HG03097 (cell line): ENCODE data around the gene CYP26B1.

Source experiments
- ATAC-seq: cut with Tn5 transposase; IDR thresholded peaks from one replicate; pipeline ENCODE4 v1.9.1; 2021; ENCODE audit not compliant: unreplicated experiment, low FRiP score

Gene CYP26B1

DNA sequence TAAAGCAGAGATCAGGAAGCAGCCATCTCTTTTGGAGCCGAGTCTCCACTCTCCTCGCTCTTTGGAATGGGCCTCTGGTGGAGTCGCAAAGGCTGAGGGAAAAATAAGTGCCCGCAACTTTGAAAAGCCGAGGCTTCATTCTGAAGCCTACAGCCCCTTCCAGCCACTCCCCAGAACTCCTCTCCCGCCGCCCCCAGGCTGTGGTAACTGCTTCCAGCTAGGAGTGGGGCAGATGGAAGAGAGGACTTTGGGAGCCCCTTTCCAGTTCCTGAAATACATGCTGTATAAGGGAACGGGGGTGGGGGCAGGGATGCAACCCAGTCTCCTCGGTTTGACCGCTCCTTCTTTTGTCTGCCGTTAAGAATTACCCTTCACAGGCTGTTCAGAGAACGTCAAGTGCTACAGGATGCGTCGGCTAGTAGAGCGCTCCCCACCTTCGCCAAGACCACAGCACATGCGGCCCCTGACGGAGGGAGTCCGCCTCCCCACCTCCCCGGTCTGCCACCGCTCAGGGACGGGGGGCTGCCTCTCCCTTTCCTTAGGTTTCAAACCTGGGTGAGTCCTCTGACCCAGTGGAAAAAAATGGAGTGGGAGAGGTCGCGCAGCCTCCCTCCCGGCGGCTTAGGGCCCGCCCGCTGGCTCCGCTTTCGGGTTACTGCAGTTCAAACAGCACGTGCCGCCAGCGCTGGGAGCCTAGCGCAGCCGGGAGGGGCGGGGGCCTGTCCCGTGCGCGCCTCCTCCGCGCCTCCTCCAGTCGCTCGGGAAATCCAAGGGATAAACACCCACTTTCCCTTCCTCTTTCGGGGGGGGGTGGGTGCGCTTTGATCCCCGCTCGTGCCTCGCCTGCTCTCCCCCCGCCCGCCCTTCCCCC, 4.9 kb downstream of the CYP26B1 start:
- no peak for ATAC-seq

DNA sequence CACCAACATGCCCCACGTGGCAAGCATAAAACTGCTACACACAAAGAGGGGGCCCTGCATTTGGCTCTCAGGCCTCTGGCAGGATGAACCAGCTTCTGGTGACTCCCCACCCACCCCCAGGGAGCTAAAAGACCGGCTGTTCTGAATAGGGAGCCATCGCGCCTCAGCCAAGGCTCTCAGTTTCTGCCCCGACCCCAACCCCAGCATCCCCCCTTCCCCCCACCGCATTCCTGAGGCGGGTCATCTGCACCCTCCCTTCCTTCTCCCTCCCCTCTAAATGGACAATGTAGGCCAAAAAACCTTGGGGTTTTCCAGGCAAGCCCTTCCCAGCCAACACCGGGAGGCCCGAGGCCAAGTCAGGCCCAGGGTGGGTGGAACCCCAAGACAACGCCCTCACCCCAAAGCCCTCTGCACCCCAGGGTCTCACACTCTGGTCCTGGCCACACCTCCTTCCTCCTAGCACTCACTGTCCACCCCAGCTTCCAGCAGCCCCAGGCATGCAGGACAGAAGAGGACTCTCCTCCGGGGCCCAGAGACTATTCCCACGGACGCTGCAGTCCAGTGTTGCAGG, 5.7 kb downstream of the CYP26B1 start:
- ATAC-seq: no peak

DNA sequence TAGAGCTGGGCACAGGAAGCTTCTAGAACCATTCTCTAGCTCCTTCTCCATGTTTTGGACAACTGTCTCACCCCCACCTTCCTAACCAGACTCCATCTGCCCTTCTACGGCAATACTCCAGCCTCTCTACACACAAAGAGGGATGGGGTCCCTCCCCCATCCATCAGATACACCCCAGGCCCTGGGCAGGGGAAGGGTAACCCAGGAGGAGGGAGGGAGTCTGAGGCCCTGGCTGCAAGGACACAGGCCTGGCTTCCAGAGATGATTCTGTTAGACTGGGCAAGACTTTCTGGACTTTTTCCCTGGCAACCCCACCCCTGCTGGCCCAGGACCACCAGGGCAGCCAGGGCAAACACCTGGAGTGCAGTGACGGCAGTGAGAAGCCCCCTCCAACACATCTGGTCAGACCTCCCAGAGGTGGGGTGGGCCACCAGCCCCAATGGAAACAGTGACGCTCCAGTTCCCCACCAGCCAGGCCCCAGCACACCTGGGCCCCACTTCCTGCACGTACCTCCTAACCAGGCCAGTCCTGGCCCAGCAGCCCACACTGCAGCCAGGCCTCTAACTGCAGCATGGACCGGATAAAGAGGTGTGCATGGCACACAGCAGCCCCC, 6.5 kb downstream of the CYP26B1 start:
- ATAC-seq: no peak

DNA sequence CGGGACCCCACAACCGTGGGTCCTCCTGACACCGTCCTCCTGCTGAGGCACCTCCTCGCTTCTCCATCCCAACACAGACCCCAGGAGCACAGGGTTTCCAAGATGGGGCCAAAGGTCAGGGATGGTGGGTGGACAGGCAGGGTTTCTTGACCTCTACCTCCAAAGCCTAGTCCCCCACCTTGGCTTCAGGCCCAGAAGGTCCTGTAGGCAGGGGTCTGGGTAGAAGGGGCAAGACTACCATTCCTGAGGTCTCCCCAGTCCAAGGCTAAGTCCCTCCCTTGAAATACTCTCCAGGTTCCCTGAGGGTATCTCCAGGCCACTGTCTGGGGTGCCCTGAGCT, 7.1 kb downstream of the CYP26B1 start:
- ATAC-seq: no peak

DNA sequence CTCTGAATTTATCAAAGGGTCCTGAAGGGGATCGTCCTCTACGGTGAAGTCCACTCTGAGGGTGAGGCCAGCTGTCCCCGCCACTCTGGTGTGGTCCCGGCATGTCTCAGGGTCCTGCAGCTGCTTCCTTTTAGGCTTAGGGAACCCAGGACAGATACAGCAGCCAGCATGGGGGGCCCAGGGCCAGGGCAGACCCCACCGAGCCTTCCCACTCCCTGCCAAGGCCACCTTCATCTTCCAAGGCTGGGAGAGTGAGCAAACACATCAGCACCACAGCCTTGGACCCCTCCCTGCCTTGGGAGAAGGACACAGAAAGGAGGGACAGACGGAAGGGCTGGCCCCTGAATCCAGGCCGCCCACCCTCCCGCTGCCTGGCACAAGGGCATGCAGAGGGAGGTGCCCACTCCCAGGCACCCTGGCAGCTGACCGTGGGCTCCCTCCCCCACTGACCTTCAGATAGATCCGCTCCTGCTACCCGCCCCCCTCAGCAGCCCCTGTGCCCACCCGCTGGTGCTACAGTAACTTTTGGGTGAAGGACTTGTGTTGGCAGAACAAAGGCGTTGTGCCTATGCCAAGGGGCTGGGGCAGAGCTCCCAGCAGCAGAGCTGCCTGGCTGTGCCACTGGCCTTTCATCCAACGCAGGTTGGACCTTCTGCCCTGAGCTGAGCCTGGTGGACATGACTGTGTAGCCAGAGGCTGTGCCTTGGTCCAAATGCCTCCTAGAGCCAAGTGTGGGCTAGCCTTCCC, 7.6 kb downstream of the CYP26B1 start:
- no peak for ATAC-seq

DNA sequence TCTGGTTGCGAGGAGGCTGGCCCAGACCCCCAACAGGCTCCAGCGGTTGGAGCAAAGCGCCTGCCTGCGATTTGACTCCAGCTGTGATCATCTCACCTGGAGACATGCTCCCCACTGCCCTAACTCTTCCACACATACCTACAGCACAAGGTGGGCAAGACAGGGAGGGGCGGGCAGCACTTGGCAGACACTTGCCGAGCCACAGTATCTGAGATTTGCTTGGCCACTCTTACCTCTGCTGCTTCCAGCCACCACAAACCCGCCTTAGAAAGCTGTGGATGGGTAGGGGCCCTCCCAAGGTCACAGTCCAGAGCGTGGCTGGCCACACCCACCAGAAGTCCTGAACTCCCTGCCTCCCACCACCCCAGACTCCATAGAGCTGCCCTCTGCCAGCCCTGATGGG, 8.2 kb downstream of the CYP26B1 start:
- no peak for ATAC-seq

DNA sequence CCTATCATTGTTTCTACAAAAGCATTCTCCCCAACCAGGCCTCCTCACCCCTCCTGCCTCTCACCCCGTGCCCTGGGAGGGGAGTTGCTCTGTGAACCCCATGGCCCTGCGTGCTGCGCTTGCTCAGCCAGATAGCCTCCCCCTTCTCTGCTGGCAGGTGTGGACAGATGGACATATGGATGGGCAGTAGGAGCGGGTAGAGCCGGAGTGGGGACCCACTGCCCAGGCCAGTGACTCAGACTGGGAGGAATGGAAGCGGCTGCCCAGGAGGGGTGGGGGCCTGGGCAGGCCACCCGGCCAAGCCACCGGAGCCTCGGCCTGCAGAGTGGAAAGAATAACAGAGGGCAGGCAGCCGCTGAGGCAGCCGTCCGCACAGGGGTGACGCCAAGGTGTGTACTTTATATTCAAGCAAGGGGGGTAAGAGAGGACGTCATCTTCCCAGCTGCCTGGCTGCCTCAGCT, 8.7 kb downstream of the CYP26B1 start:
- ATAC-seq: no peak

DNA sequence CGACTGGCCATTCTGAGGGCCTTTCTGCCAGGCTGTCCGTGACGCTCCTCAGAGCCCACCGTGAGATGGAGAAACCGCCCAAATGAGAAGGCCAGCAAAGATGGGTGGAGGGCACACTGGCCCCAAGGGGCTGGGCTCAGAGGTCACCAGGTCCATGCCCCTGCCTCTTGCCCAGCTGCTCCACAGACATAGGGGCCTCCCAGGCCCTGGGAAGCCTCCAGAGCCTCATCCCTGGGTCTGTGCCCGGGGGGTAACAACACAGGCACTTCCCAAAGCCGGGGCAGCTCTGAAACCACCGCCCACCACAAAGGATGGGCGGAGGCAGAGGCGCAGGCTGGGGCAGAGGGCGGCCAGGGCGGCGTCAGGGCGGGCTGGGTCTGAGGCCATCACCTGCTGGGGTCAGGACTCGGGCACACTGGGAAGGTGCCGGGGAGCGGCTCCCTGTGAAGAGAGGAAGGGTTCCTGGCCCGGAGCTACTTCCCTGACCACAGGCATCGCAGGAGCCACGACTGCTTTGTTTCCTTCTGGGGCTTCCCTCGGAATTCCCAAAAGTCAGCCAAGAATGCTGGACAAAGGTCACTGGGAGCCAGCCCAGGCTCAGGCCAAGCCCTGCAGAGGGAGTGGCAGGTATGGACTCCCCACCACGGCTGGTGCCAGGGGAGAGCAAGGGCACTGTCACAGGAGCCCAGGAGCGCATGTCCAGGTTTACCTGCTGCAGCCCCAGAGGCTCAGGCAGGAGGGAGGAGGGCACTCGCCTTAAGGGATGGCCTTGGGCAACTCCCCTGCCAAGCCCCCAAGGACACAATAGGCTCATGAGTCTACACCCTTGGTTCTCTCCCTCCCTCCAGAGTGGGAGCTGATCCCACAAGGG, 9.4 kb downstream of the CYP26B1 start:
- ATAC-seq: no peak

DNA sequence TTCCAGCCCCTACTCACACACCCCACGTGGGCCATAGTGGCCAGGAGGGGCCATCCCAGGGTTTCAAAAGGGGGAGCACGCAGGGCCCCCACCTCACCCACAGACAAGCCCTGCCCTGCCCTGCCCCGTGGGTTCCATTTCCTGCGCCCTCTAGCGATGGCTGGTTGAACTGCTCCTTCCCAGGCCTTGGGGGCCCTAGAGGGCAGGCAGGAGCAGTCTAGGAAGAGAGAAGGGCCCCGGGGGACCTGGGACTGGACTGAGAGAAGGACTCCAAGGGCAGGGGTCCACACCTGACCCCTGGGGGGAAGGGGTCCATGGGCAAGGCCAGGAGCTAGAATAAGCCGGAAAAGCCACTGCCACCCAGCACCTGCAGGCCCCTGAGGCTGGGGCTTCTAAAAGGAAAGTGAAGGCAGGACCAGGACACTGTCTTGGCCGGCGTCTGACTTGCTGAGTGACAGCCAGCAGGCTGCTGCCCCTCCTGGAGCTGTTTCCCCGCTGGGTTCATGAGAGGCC, 10.1 kb downstream of the CYP26B1 start:
- ATAC-seq: peak; percentile 75

DNA sequence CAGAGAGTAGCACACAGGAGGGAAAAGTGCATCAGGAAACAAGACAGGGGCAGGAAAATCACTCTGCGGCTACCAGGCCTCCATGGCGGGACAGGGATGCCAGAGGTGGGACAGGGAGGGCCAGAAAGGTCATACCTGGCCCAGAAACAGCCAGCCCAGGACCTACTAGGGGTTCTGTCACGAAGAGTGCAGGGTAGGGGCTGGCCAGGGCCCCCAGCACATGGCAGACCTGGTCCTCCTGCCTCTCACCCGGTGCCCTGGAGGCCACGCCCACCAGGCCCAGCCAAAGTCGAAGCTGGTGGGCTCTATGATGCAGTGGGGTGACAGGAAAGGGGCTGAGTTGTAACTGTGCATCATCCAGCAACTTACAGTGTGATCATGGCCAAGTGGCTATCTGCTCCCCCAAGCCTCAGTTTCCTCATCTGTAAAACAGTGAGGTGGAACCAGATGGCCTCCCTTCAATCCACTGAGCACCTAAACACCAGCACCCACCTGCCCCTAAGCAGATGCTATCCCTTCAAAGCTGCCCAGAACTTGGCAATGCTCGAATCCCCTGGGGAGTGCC, 10.6 kb downstream of the CYP26B1 start:
- peak; percentile 13 for ATAC-seq

DNA sequence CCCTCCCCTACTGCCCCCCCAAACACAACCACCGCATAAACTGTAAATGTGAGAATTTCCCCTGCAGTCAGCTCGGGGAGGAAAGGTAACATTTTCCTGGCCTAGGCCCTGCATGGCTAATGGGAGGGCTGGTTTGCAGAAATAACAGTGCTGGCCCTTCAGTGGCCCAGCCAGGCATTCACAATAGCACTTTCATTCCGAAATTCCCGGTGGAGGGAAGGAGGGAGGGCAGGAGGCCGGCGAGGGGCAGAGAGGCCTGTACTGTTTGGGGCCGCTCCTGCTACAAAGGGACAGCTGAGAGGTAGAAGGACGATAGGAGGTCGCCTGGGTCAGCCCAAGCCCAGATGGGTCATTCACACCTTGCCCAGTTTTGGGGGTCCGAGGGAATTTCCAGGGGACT, 11.3 kb downstream of the CYP26B1 start:
- ATAC-seq: no peak

DNA sequence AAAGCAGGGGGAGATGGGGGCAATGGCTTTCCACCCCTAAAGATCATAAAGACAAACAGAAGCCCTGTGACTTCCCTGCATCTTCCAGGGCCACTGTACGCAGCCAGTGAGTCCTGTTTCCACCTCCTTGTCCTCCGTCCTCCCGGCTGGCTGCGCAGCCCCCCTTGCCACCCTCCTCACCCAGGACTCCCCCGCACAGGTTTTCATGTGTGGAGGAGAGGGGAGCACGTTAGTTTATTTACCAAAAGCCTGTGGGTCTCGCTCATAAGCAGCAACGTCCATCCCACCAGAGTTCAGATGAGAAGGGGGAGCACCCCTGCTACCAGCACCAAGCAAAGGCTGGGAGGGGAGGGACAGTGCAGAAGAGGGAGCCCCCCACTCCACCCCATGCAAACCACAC, 11.7 kb downstream of the CYP26B1 start:
- no peak for ATAC-seq

DNA sequence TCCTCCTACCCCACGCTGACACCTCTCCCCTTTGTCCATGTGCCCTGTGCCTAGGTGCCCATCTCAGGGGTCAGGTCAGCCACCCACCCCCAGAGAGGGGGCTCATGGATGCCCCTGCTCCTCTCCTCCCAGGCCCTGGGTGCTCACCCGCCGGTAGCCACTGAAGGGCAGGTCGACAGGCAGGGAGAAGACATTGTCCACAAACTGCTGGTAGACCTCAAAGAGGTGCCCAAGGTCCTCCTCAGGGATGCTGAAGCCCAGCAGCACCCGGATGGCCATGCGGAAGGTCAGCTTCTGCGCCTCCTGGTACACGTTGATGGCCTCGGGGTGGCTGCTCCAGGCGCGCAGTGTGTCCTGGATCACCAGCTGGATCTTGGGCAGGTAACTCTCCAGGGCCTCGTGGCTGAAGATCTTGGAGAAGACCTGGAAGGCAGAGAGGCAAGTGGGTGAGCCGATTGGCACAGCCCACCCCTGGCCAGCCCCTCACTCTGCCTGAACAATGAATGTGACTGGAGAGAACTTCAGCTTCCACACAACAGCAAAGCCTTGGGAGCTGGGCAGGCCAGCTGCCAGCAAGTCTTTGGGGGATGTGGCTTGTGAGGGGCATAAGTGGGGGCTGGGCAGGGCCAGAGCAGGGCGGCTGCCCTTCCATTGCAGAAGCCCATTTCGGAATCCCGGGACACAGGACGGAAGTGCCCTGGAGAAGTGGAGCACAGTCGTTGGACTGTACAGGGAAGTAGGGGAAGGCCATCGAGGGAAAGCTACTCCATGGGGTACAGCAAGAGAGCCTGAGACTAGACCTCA, 12.5 kb downstream of the CYP26B1 start:
- ATAC-seq: no peak

DNA sequence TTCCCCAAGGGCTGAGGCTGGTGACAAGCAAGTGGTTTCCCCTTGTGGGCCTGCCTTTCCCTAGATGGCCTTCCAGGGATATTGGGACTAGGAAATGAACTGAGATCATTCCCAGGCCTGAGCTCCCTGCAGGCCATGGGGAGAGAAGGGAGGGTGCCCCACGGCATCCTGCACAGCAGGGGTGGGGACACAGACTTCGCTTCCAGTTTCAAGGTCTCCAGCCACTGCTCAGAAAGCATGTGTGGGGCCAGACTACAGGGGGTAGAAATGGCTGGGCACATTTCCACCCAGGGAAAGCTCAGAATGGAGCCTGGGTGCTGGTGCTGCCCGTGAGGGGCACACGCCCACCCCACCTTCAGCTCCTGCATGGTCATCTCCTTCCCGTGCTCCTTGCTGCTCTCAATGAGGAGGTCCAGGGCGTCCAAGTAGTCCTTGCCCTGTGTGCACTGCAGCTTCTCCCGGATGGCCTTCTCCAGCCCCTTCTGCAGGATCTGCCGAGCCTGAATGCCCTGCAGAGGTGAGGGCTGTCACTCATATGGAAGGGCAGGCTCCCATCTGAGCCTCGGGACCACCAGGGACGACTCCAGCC, 13.2 kb downstream of the CYP26B1 start:
- no peak for ATAC-seq

DNA sequence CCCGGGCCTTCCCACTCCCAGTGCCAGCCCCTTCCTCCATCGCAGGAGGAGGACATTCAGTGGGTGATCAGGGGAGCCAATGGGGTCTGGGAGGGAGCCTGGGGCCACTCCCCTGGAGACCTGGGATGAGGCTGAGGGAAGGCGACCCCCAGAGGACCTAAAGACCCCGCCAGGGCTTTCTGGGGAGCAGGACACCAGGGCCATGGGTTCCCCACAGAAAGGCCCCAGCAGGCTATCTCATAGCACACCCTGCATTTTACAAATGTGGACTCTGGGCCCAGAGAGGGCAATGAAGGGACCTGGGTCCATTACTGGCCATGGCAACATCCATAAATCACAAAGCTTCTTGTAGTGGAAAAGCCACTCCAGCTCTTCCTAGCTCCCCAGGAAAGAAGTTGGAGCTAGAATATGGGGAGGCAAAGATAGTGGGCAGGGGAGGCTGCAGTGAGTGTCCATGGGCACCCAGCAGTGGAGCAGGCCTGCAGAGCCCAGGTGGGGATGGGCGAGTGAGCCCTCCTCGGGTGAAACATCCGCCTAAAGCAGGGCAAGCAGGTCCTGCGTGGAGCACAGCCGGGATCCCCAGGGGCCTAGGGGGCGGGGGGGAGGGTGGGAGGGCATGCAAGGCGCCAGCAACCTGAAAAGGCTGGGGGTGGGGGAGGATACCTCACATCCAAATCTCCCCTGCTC, 13.8 kb downstream of the CYP26B1 start:
- ATAC-seq: no peak

DNA sequence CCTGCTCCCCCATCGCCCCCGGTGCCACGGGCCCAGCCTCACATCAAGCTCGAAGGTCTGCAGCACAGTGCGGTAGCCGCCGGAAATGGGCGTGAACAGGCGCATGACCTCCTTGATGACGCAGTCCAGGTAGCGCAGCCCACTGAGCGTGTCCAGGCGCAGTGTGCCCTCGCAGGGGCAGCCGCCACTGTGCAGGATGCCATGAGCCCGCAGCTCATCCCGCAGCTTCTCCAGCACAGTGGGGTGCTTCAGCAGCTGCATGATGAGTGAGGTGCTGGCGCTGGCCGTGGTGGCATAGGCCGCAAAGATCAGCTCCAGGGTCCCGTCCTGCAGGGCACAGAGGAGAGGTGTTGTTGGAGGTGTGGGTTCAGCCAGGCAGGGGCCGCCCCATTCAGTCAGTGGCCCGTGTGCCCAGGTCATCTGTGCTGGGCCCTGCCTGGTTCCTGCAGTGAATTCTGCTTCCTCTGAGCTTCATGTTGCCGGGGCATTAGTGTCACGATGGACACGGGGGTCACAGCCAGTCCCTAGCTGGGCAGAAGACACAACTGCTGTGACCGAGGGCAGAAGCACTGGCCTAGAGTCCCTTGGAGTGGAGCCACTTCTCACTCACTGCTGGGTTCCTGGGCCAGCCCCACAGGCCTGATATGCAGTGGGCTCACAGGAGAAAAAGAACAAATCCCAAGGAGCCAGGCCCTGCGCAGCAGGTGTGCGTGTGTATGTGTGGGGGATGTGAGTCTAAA, 14.5 kb downstream of the CYP26B1 start:
- no peak for ATAC-seq
